ENCODE data around the gene IL20RA. TPM values are rescaled to one million over a fixed set of nuclear protein-coding genes. Genes with fewer than 3 reads are reported as not detected.

IL20RA gene
- total and polyA plus RNA-seq, 7 experiments from 2014 or later, result not detected

GRCh38 chr6:136990242-136990578 lies 54.6 kb downstream of the IL20RA start:
- Mint-ChIP-seq H3K36me3 (peaks cover 0 to 2% (median 0%) of the 10 kb centered on the region in 5 donors), H3K4me3 (peak overlapping the region in 2 of 10 donors; percentile 30 to 40), H3K4me1 (peaks cover 0 to 15% (median 2%) of the 10 kb centered on the region in 7 donors), H3K27ac (no peak overlapping the region), H3K9me3 (no peaks in the 10 kb centered on the region), H3K27me3 (peaks cover 56 to 81% (median 68%) of the 10 kb centered on the region in 5 donors)
- POLR2A ChIA-PET, result no interaction called here
- no peaks in the 10 kb centered on the region for H3K36me3 ChIP-seq (ENCODE audit: control insufficient read depth in 2 of 3, insufficient read depth in 3 of 3, low read length in 3 of 3)
- no peaks in the 10 kb centered on the region for H3K9me3 ChIP-seq (ENCODE audit: control insufficient read depth in 2 of 3, low read length in 3 of 3)
- no peak overlapping the region for H3K27ac ChIP-seq (ENCODE audit: low read depth, low read length)
- ATAC-seq (no peak), DNase-seq (no peak)
- H3K4me3 ChIP-seq (ENCODE audit: low read length), result no peak overlapping the region
- intact Hi-C loops (cut with micrococcal nuclease), result no loop called here
- peaks cover 0 to 5% of the 10 kb centered on the region in 2 donors for H3K4me1 ChIP-seq (ENCODE audit: control insufficient read depth in 2 of 2, insufficient read depth in 2 of 2, low read length in 2 of 2)
- peaks cover 2 to 6% of the 10 kb centered on the region in 2 donors for H3K27me3 ChIP-seq (ENCODE audit: control insufficient read depth in 2 of 2, insufficient read depth in 2 of 2, low read length in 2 of 2)
- CTCF ChIA-PET, result no interaction called here

GRCh38 chr6:136989571-136990241 lies 55.1 kb downstream of the IL20RA start:
- peaks cover 0 to 15% (median 2%) of the 10 kb centered on the region in 7 donors for H3K4me1 Mint-ChIP-seq

GRCh38 chr6:136987526-136987925 lies 57.2 kb downstream of the IL20RA start:
- H3K4me3 Mint-ChIP-seq, result no peak overlapping the region
- no peaks in the 10 kb centered on the region for H3K36me3 ChIP-seq (ENCODE audit: control insufficient read depth in 2 of 3, insufficient read depth in 3 of 3, low read length in 3 of 3)
- no peak for ATAC-seq
- peaks cover 42 to 73% (median 57%) of the 10 kb centered on the region in 5 donors for H3K27me3 Mint-ChIP-seq
- no peak overlapping the region for H3K4me3 ChIP-seq (ENCODE audit: low read length)
- no peak overlapping the region for H3K27ac ChIP-seq (ENCODE audit: low read depth, low read length)
- peaks cover 0 to 2% (median 0%) of the 10 kb centered on the region in 5 donors for H3K36me3 Mint-ChIP-seq
- peaks cover 2 to 6% of the 10 kb centered on the region in 2 donors for H3K27me3 ChIP-seq (ENCODE audit: control insufficient read depth in 2 of 2, insufficient read depth in 2 of 2, low read length in 2 of 2)
- POLR2A ChIA-PET, result no interaction called here
- H3K27ac Mint-ChIP-seq, result no peak overlapping the region
- no peaks in the 10 kb centered on the region for H3K9me3 ChIP-seq (ENCODE audit: control insufficient read depth in 2 of 3, low read length in 3 of 3)
- intact Hi-C loops (cut with micrococcal nuclease), result no loop called here
- H3K4me1 Mint-ChIP-seq, result peaks cover 0 to 15% (median 2%) of the 10 kb centered on the region in 7 donors
- no peak for DNase-seq
- CTCF ChIA-PET, result interaction anchor here (0.6 to 1.0 kb wide), 2 partner anchors 27 to 160 kb away, joined by 3 read pairs; no protein-coding TSS in a partner anchor
- peaks cover 0 to 5% of the 10 kb centered on the region in 2 donors for H3K4me1 ChIP-seq (ENCODE audit: control insufficient read depth in 2 of 2, insufficient read depth in 2 of 2, low read length in 2 of 2)
- no peaks in the 10 kb centered on the region for H3K9me3 Mint-ChIP-seq

More at GRCh38 chr6:136989571-136990241, 55.1 kb downstream of the IL20RA start:
- no peak for ATAC-seq
- Mint-ChIP-seq H3K4me3 (peak overlapping the region in 2 of 10 donors; percentile 30 to 40), H3K9me3 (no peaks in the 10 kb centered on the region), H3K36me3 (peaks cover 0 to 2% (median 0%) of the 10 kb centered on the region in 5 donors), H3K27ac (no peak overlapping the region), H3K27me3 (peaks cover 55 to 78% (median 66%) of the 10 kb centered on the region in 5 donors)
- intact Hi-C loops (cut with micrococcal nuclease), result no loop called here
- Histone ChIP-seq H3K4me1 (ENCODE audit: control insufficient read depth in 2 of 2, insufficient read depth in 2 of 2, low read length in 2 of 2) (peaks cover 0 to 5% of the 10 kb centered on the region in 2 donors), H3K9me3 (ENCODE audit: control insufficient read depth in 2 of 3, low read length in 3 of 3) (no peaks in the 10 kb centered on the region), H3K36me3 (ENCODE audit: control insufficient read depth in 2 of 3, insufficient read depth in 3 of 3, low read length in 3 of 3) (no peaks in the 10 kb centered on the region), H3K27ac (ENCODE audit: low read depth, low read length) (no peak overlapping the region), H3K4me3 (ENCODE audit: low read length) (no peak overlapping the region), H3K27me3 (ENCODE audit: control insufficient read depth in 2 of 2, insufficient read depth in 2 of 2, low read length in 2 of 2) (peaks cover 2 to 6% of the 10 kb centered on the region in 2 donors)
- CTCF ChIA-PET, result no interaction called here
- no peak for DNase-seq
- POLR2A ChIA-PET, result no interaction called here

DNA sequence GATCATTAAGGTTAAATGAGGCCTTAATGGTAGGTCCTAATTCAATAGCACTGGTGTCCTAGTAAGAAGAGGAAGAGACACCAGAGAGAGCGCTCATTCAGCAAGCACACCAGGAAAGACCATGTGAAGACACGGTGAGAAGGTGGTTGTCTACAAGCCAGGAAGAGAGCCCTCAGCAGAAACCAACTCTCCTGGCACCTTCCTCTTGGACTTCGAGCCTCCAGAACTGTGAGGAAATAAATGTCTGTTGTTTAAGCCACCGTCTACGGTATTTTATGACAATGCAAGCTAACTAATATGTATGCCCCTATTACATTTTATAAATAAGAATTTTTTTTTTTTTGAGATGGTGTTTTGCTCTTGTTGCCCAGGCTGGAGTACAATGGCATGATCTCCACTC lies 59.3 kb downstream of the IL20RA start:
- H3K9me3 ChIP-seq (ENCODE audit: control insufficient read depth in 2 of 3, low read length in 3 of 3), result no peaks in the 10 kb centered on the region
- H3K4me1 ChIP-seq (ENCODE audit: control insufficient read depth in 2 of 2, insufficient read depth in 2 of 2, low read length in 2 of 2), result peaks cover 0 to 5% of the 10 kb centered on the region in 2 donors
- H3K27me3 Mint-ChIP-seq, result peaks cover 30 to 63% (median 48%) of the 10 kb centered on the region in 5 donors
- POLR2A ChIA-PET, result no interaction called here
- no peak for ATAC-seq
- H3K4me1 Mint-ChIP-seq, result peaks cover 0 to 15% (median 1%) of the 10 kb centered on the region in 7 donors
- H3K9me3 Mint-ChIP-seq, result no peaks in the 10 kb centered on the region
- intact Hi-C loops (cut with micrococcal nuclease), result no loop called here
- H3K36me3 Mint-ChIP-seq, result no peaks in the 10 kb centered on the region
- H3K27me3 ChIP-seq (ENCODE audit: control insufficient read depth in 2 of 2, insufficient read depth in 2 of 2, low read length in 2 of 2), result peaks cover 0 to 2% of the 10 kb centered on the region in 2 donors
- H3K4me3 Mint-ChIP-seq, result no peak overlapping the region
- CTCF ChIA-PET, result no interaction called here
- H3K36me3 ChIP-seq (ENCODE audit: control insufficient read depth in 2 of 3, insufficient read depth in 3 of 3, low read length in 3 of 3), result no peaks in the 10 kb centered on the region
- DNase-seq, result no peak
- H3K4me3 ChIP-seq (ENCODE audit: low read length), result no peak overlapping the region
- no peak overlapping the region for H3K27ac Mint-ChIP-seq
- H3K27ac ChIP-seq (ENCODE audit: low read depth, low read length), result no peak overlapping the region

GRCh38 chr6:136984578-136984977 lies 60.2 kb downstream of the IL20RA start:
- no peaks in the 10 kb centered on the region for H3K9me3 ChIP-seq (ENCODE audit: control insufficient read depth in 2 of 3, low read length in 3 of 3)
- intact Hi-C loops (cut with micrococcal nuclease), result no loop called here
- H3K4me1 ChIP-seq (ENCODE audit: control insufficient read depth in 2 of 2, insufficient read depth in 2 of 2, low read length in 2 of 2), result peaks cover 0 to under 1% of the 10 kb centered on the region in 2 donors
- H3K4me1 Mint-ChIP-seq, result peaks cover 0 to 6% (median 0%) of the 10 kb centered on the region in 7 donors
- H3K27me3 ChIP-seq (ENCODE audit: control insufficient read depth in 2 of 2, insufficient read depth in 2 of 2, low read length in 2 of 2), result no peaks in the 10 kb centered on the region
- no peak overlapping the region for H3K4me3 Mint-ChIP-seq
- H3K36me3 Mint-ChIP-seq, result no peaks in the 10 kb centered on the region
- H3K27ac Mint-ChIP-seq, result no peak overlapping the region
- ChIA-PET CTCF (no interaction called here), POLR2A (no interaction called here)
- ATAC-seq (no peak), DNase-seq (no peak)
- H3K27ac ChIP-seq (ENCODE audit: low read depth, low read length), result no peak overlapping the region
- peaks cover 25 to 62% (median 51%) of the 10 kb centered on the region in 5 donors for H3K27me3 Mint-ChIP-seq
- H3K36me3 ChIP-seq (ENCODE audit: control insufficient read depth in 2 of 3, insufficient read depth in 3 of 3, low read length in 3 of 3), result no peaks in the 10 kb centered on the region
- no peaks in the 10 kb centered on the region for H3K9me3 Mint-ChIP-seq
- no peak overlapping the region for H3K4me3 ChIP-seq (ENCODE audit: low read length)

DNA sequence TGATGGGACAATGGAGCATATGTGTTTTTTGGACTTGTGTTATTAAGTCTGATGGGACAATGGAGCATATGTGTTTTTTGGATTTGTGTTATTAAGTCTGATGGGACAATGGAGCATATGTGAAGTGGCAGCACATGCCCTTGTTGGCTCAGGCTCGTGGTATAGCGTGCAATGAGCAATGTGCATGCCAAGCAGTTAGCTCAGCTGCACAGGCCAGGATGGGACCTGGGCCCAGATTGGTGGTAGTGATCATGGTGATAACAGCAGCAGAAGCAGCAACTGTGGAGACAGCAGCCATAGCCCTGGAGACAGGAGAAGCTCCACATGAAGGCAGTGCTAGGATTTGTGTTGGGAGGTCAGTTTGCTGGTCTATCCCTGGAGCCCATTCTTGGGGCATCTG lies 61.1 kb downstream of the IL20RA start:
- CTCF ChIA-PET, result interaction anchor here (0.6 to 0.7 kb wide), 2 partner anchors 95 to 934 kb away, joined by 3 to 5 read pairs; no protein-coding TSS in a partner anchor
- Mint-ChIP-seq H3K36me3 (no peaks in the 10 kb centered on the region), H3K4me3 (no peak overlapping the region), H3K27me3 (peaks cover 16 to 57% (median 48%) of the 10 kb centered on the region in 5 donors), H3K27ac (no peak overlapping the region), H3K4me1 (no peaks in the 10 kb centered on the region), H3K9me3 (no peaks in the 10 kb centered on the region)
- DNase-seq, result no peak
- no peak for ATAC-seq
- H3K27ac ChIP-seq (ENCODE audit: low read depth, low read length), result no peak overlapping the region
- H3K4me3 ChIP-seq (ENCODE audit: low read length), result no peak overlapping the region
- intact Hi-C loops (cut with micrococcal nuclease), result no loop called here
- no peaks in the 10 kb centered on the region for H3K36me3 ChIP-seq (ENCODE audit: control insufficient read depth in 2 of 3, insufficient read depth in 3 of 3, low read length in 3 of 3)
- H3K27me3 ChIP-seq (ENCODE audit: control insufficient read depth in 2 of 2, insufficient read depth in 2 of 2, low read length in 2 of 2), result no peaks in the 10 kb centered on the region
- H3K4me1 ChIP-seq (ENCODE audit: control insufficient read depth in 2 of 2, insufficient read depth in 2 of 2, low read length in 2 of 2), result no peaks in the 10 kb centered on the region
- H3K9me3 ChIP-seq (ENCODE audit: control insufficient read depth in 2 of 3, low read length in 3 of 3), result no peaks in the 10 kb centered on the region
- POLR2A ChIA-PET, result no interaction called here

DNA sequence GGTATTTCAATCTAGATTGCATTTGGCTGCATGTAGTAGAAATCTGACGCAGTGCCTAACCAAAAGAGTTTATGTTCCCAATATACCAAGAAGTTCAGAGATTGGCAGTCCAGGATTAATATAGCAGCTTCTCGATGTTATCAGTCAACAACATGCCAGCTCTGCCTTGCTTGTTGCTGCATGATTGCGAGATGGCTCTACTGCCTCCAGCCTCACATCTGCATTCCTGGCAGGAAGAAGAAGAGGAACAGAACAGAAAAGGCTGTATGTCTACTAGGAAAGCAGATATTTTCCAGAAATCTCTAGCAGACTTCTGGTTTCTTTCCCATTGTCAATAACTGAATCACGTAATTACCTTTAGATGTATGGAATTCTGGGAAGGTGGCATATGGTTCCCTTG lies 61.8 kb downstream of the IL20RA start:
- no peaks in the 10 kb centered on the region for H3K9me3 ChIP-seq (ENCODE audit: control insufficient read depth in 2 of 3, low read length in 3 of 3)
- peaks cover 10 to 50% (median 41%) of the 10 kb centered on the region in 5 donors for H3K27me3 Mint-ChIP-seq
- H3K27ac Mint-ChIP-seq, result no peak overlapping the region
- H3K4me3 Mint-ChIP-seq, result no peak overlapping the region
- no peak for DNase-seq
- no peaks in the 10 kb centered on the region for H3K36me3 ChIP-seq (ENCODE audit: control insufficient read depth in 2 of 3, insufficient read depth in 3 of 3, low read length in 3 of 3)
- H3K36me3 Mint-ChIP-seq, result no peaks in the 10 kb centered on the region
- intact Hi-C loops (cut with micrococcal nuclease), result no loop called here
- no peaks in the 10 kb centered on the region for H3K4me1 Mint-ChIP-seq
- H3K9me3 Mint-ChIP-seq, result no peaks in the 10 kb centered on the region
- H3K27me3 ChIP-seq (ENCODE audit: control insufficient read depth in 2 of 2, insufficient read depth in 2 of 2, low read length in 2 of 2), result peaks cover 0 to 2% of the 10 kb centered on the region in 2 donors
- ATAC-seq, result no peak
- H3K4me3 ChIP-seq (ENCODE audit: low read length), result no peak overlapping the region
- H3K27ac ChIP-seq (ENCODE audit: low read depth, low read length), result no peak overlapping the region
- no peaks in the 10 kb centered on the region for H3K4me1 ChIP-seq (ENCODE audit: control insufficient read depth in 2 of 2, insufficient read depth in 2 of 2, low read length in 2 of 2)
- POLR2A ChIA-PET, result interaction anchor here (0.6 kb wide), 1 partner anchor 1602 kb away, joined by 3 read pairs; no protein-coding TSS in a partner anchor
- CTCF ChIA-PET, result interaction anchor here (0.5 to 0.7 kb wide), 3 partner anchors 95 to 933 kb away, joined by 3 to 5 read pairs (median 4); no protein-coding TSS in a partner anchor
